Adrenal gland (tissue), 5 donors: ENCODE results near the gene NHS.

Source experiments
- CTCF ChIP-seq, 6 experiments: fragments of 450-650 bp in 4 of 6; fragments of 200-600 bp in 2 of 6; sonication (generic) in 1 of 6; IDR thresholded peaks; 1 replicate in 5 of 6; 2 replicates in 1 of 6; pipeline versions ENCODE4 v1.5.1 to v1.8.0; 2016 to 2021; ENCODE audit warnings: antibody characterized with exemption in 6 of 6, mild to moderate bottlenecking in 2 of 6, moderate library complexity in 1 of 6
- POLR2A ChIP-seq, 2 donors: fragments of 450-650 bp; IDR thresholded peaks; one replicate each; pipeline ENCODE4 v1.6.1; 2017; ENCODE audit warnings: antibody characterized with exemption in 2 of 2, mild to moderate bottlenecking in 2 of 2, moderate library complexity in 1 of 2
- donor health status: DM: no; HTN: no; CAD: no.

DNA sequence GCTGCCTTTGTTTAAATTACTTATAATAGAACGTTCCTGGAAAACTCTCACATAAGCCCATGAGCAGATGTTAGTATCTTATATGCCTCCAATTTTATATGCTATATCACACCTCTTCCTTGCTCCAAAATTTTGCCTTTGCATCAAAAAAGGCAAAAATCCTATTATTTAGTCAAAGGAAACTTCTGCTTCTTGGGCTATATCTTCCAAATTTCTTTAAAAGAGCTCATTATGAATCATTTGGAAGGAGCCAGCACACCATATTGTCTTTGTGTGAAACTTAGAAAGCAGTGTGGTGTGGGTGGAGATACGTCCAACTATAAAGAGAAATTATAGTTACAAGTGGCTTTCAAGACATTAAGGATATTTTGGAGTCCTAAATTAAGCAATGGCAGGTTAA, 35.7 kb downstream of the NHS start:
- TF ChIP-seq CTCF (IDR thresholded peaks at IDR 0.05) (no peak), POLR2A (IDR thresholded peaks at IDR 0.05) (no peak)
